ENCODE measurements around the gene MTCH2.
A peak's percentile ranks its signal among the peaks of the same experiment; 100 is the strongest.

MTCH2 gene

GRCh38 chr11:47592251-47592650 lies 50.1 kb downstream of the MTCH2 start:
- DNase-seq (ENCODE audit: insufficient read length, low spot score) (no peak), FAIRE-seq (no peak)

- DNase-seq (ENCODE audit: insufficient read length, low spot score) (no peak), FAIRE-seq (no peak)
Observed at GRCh38 chr11:47591764-47592163, 50.6 kb downstream of the MTCH2 start.

GRCh38 chr11:47589977-47590861 lies 52.1 kb downstream of the MTCH2 start:
- no peak for FAIRE-seq
- DNase-seq (ENCODE audit: insufficient read length, low spot score) = no peak

GRCh38 chr11:47589584-47589976 lies 52.8 kb downstream of the MTCH2 start:
- DNase-seq (ENCODE audit: insufficient read length, low spot score) = no peak
- FAIRE-seq = no peak

GRCh38 chr11:47589118-47589517 lies 53.2 kb downstream of the MTCH2 start:
- FAIRE-seq (peak; percentile 55), DNase-seq (ENCODE audit: insufficient read length, low spot score) (no peak)

GRCh38 chr11:47587723-47588326 lies 54.5 kb downstream of the MTCH2 start:
- FAIRE-seq (no peak), DNase-seq (ENCODE audit: insufficient read length, low spot score) (no peak)

GRCh38 chr11:47587039-47587716 lies 55.2 kb downstream of the MTCH2 start:
- DNase-seq (ENCODE audit: insufficient read length, low spot score) = no peak
- FAIRE-seq = no peak

- no peak for DNase-seq (ENCODE audit: insufficient read length, low spot score)
- no peak for FAIRE-seq
Observed at GRCh38 chr11:47586098-47586855, 56.1 kb downstream of the MTCH2 start, which contains the start of gene FAM180B. Gene FAM180B, plus strand, starts transcription at chr11:47586678. Its CDS starts 91 bp downstream, at chr11:47586769.

- FAIRE-seq (no peak), DNase-seq (ENCODE audit: insufficient read length, low spot score) (no peak)
Observed at GRCh38 chr11:47583844-47584243, 58.5 kb downstream of the MTCH2 start.

- DNase-seq (ENCODE audit: insufficient read length, low spot score) = peak; percentile 83
- FAIRE-seq = peak; percentile 51
Observed at GRCh38 chr11:47578524-47579494, 63.5 kb downstream of the MTCH2 start, which contains the start of the genes KBTBD4 and NDUFS3. Gene KBTBD4, minus strand, starts transcription at chr11:47578970. Its CDS starts 19 bp downstream, at chr11:47578951. Gene NDUFS3, plus strand, starts transcription at chr11:47579074. Its CDS starts 18 bp downstream, at chr11:47579092.

GRCh38 chr11:47577460-47578041 lies 64.8 kb downstream of the MTCH2 start:
- FAIRE-seq = no peak
- DNase-seq (ENCODE audit: insufficient read length, low spot score) = no peak

- FAIRE-seq = no peak
- no peak for DNase-seq (ENCODE audit: insufficient read length, low spot score)
Observed at GRCh38 chr11:47573321-47573720, 69.0 kb downstream of the MTCH2 start.

- FAIRE-seq (no peak), DNase-seq (ENCODE audit: insufficient read length, low spot score) (no peak)
Observed at GRCh38 chr11:47572715-47573255, 69.6 kb downstream of the MTCH2 start.

- DNase-seq (ENCODE audit: insufficient read length, low spot score) (no peak), FAIRE-seq (no peak)
Observed at GRCh38 chr11:47571895-47572294, 70.5 kb downstream of the MTCH2 start.

- FAIRE-seq = no peak
- DNase-seq (ENCODE audit: insufficient read length, low spot score) = no peak
Observed at GRCh38 chr11:47571357-47571729, 71.0 kb downstream of the MTCH2 start.

GRCh38 chr11:47570651-47571356 lies 71.6 kb downstream of the MTCH2 start:
- no peak for FAIRE-seq
- no peak for DNase-seq (ENCODE audit: insufficient read length, low spot score)

GRCh38 chr11:47569646-47570045 lies 72.7 kb downstream of the MTCH2 start:
- DNase-seq (ENCODE audit: insufficient read length, low spot score) (no peak), FAIRE-seq (no peak)

Measured in HTR-8/SVneo (cell line).